DMS153 treated with DMSO at 0.1 percent for 48 hours (cell line): Measurements from ENCODE around the gene GNG13.
"Not testable (repeated sequence)": the region's sequence is repeated elsewhere in the genome, so short reads cannot be mapped to it uniquely, and the experiment has no call there.

Experiments used
- DNase-seq: peaks from one replicate; lab custom pipeline; 2025; ENCODE audit not compliant: unreplicated experiment; lab: John Stamatoyannopoulos, UW

The GNG13 gene

GRCh38 chr16:780296-780695, 20.2 kb downstream of the GNG13 start:
- no peak for DNase-seq

GRCh38 chr16:779561-779960, 21.0 kb downstream of the GNG13 start:
- no peak for DNase-seq

GRCh38 chr16:778909-779527, 21.5 kb downstream of the GNG13 start:
- DNase-seq: no peak

GRCh38 chr16:778447-778846, 22.1 kb downstream of the GNG13 start:
- no peak for DNase-seq

- DNase-seq: peak; percentile 9
These were observed 22.7 kb downstream of the GNG13 start for GRCh38 chr16:777826-778225.

- peak; percentile 16 for DNase-seq
These were observed 23.7 kb downstream of the GNG13 start for GRCh38 chr16:776824-777223.

- not testable (repeated sequence) for DNase-seq
These were observed 24.2 kb downstream of the GNG13 start for GRCh38 chr16:776298-776697.

- no peak for DNase-seq
These were observed 25.2 kb downstream of the GNG13 start for GRCh38 chr16:775236-775796.

- no peak for DNase-seq
These were observed 26.2 kb downstream of the GNG13 start for GRCh38 chr16:774086-775001.

GRCh38 chr16:772959-773358, 27.6 kb downstream of the GNG13 start:
- DNase-seq: no peak

GRCh38 chr16:770411-770810, 30.1 kb downstream of the GNG13 start:
- DNase-seq: no peak

- no peak for DNase-seq
These were observed 30.6 kb downstream of the GNG13 start for GRCh38 chr16:769934-770333.

GRCh38 chr16:769184-769784, 31.2 kb downstream of the GNG13 start:
- no peak for DNase-seq

- DNase-seq: no peak
These were observed 32.1 kb downstream of the GNG13 start for GRCh38 chr16:768428-768827.

- no peak for DNase-seq
These were observed 32.7 kb downstream of the GNG13 start for GRCh38 chr16:767743-768235.

- DNase-seq: no peak
These were observed 33.5 kb downstream of the GNG13 start for GRCh38 chr16:766820-767640.

GRCh38 chr16:766008-766819, 34.3 kb downstream of the GNG13 start:
- DNase-seq: no peak

GRCh38 chr16:765488-765865, 35.1 kb downstream of the GNG13 start:
- DNase-seq: no peak

GRCh38 chr16:764848-765487, 35.6 kb downstream of the GNG13 start:
- DNase-seq: no peak
